ENCODE data around the gene LTN1. TPM values are rescaled to one million over a fixed set of nuclear protein-coding genes. Genes with fewer than 3 reads are reported as not detected.
"Not testable (repeated sequence)": the region's sequence is repeated elsewhere in the genome, so short reads cannot be mapped to it uniquely, and the experiment has no call there.

Gene LTN1
- total RNA-seq, 3 donors from 2014 or later: 27.4 to 41.1 (median 29.8) TPM

DNA sequence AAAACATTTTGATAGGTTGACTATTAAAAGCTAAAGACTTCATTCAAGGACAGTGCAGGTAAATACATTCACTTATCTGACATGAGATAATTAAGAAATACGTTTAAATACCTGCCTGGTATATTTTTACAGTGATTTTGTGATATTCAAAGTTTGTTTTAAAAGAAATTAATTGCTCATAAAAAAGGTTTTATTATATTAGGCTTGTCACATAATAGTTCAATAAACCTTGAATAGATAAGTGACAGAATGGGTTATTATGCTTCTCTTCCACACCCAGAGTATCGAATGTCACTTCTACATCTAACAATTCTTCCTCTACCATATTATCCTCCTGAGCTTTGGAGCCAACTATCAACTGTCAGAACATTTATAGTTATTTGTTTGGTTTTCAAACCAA is 60.0 kb downstream of the LTN1 start:
- TF ChIP-seq POLR2A (IDR thresholded peaks at IDR 0.05) (no peak), POLR2AphosphoS5 (IDR thresholded peaks at IDR 0.05) (no peak), CTCF (IDR thresholded peaks at IDR 0.05) (no peak)
- Histone ChIP-seq H3K27me3 (no peaks in the 10 kb centered on the region), H3K4me3 (no peak overlapping the region), H3K36me3 (peaks cover 6% of the 10 kb centered on the region), H3K4me1 (no peaks in the 10 kb centered on the region), H3K9me3 (no peaks in the 10 kb centered on the region), H3K27ac (no peak overlapping the region)
- DNase-seq (ENCODE audit: low spot score in 2 of 2): no peak
- intact Hi-C loops (cut with DNase I; ENCODE audit: low total_unique reads): no loop called here

DNA sequence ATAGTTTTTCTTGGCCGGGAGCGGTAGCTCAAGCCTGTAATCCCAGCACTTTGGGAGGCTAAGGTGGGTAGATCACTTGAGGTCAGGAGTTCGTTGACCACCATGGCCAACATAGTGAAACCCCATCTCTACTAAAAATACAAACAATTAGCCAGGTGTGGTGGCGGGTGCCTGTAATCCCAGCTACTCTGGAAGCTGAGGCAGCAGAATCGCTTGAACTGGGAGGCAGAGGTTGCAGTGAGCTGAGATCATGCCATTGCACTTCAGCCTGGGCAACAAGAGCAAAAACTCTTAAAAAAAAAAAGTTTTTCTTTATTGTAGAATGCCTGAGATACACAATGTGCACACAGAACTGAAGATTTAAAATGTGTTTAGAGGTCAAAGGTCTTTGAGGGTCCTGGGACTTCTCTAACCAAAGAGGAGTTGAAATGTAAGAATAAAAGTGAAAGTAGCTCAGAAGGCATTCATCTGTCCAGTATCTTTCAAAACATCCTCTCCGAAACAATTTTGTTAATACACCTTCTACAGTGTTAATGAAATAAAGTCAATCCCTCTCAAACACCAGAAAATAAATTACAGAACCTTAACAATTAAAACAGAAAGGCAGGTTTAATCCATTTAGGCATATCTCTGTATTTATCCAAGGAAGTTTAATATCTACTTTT is 60.8 kb downstream of the LTN1 start:
- H3K36me3 ChIP-seq; intact Hi-C loops (cut with DNase I; ENCODE audit: low total_unique reads); H3K27ac ChIP-seq: not testable (repeated sequence)

DNA sequence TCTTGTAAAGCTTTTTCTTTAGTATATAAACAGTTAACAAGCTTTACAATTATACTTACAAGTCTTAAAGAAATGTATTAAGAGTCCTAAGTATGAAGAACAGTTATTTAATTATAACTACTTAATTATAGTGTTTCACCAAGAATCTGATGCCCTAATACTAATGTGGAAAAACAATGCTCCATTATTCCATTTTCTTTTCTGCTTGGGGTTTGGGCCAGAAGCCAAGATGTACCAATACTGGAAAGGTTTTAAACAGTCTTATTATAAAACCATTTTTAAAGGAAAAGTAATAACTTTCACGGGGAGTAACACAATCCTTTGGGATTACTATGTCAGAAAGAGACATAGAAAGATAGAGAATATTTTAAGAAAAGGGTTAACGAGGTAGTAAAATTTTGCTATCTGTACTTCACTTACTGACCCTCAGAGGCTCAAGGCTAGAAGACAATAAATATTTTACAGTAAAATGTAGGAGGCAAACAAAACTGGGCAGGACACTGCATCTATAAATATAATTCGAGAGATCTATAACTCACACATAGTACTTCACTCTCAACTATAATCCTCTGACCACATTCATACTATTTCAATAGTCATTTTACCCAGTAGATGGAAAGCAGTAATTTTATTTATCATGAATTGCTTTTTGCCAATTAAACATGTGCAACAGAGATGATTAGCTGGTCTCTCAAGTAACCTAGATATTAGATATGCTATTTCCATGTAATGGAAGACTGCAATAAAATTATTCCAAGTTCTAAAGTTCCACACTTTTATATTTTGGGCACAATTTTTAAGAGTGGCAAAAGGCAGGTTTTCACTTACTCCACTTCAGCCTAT is 63.9 kb downstream of the LTN1 start:
- no peaks in the 10 kb centered on the region for H3K27me3 ChIP-seq
- no peak overlapping the region for H3K27ac ChIP-seq
- H3K4me3 ChIP-seq: no peak overlapping the region
- H3K4me1 ChIP-seq: no peaks in the 10 kb centered on the region
- intact Hi-C loops (cut with DNase I; ENCODE audit: low total_unique reads): no loop called here
- no peak for DNase-seq (ENCODE audit: low spot score in 2 of 2)
- no peaks in the 10 kb centered on the region for H3K9me3 ChIP-seq
- no peak for TF ChIP-seq POLR2AphosphoS5 (IDR thresholded peaks at IDR 0.05)
- no peak for TF ChIP-seq POLR2A (IDR thresholded peaks at IDR 0.05)
- no peak for TF ChIP-seq CTCF (IDR thresholded peaks at IDR 0.05)
- H3K36me3 ChIP-seq: peaks cover 2% of the 10 kb centered on the region

More for the DNA sequence above, 60.8 kb downstream of the LTN1 start:
- not testable (repeated sequence) for H3K27me3 ChIP-seq; H3K4me1 ChIP-seq; DNase-seq (ENCODE audit: low spot score in 2 of 2); H3K9me3 ChIP-seq; H3K4me3 ChIP-seq

DNA sequence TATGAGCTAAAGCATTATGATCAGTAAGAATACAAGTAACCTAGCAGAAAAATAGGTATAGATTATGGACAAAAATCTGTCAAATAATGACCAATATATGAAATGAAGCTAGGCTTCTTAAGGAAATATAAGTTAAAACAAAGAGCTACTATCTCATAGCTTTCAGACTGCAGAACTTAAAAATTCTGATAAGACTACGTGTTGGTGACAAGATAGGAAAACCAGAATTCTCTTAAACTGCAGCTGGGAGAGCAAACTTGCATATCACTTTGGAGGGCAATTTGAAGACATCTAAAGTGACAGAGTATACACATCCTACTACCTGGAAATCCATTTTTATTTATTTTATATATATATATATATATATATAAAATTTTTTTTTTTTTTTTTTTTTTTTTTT is 65.5 kb downstream of the LTN1 start:
- Histone ChIP-seq H3K9me3 (no peaks in the 10 kb centered on the region), H3K4me1 (no peaks in the 10 kb centered on the region), H3K27ac (no peak overlapping the region), H3K4me3 (no peak overlapping the region), H3K27me3 (no peaks in the 10 kb centered on the region), H3K36me3 (peaks cover 1% of the 10 kb centered on the region)
- intact Hi-C loops (cut with DNase I; ENCODE audit: low total_unique reads): no loop called here
- TF ChIP-seq CTCF (IDR thresholded peaks at IDR 0.05) (no peak), POLR2A (IDR thresholded peaks at IDR 0.05) (no peak), POLR2AphosphoS5 (IDR thresholded peaks at IDR 0.05) (no peak)
- DNase-seq (ENCODE audit: low spot score in 2 of 2): no peak

- Histone ChIP-seq H3K9me3 (no peaks in the 10 kb centered on the region), H3K4me3 (no peak overlapping the region), H3K36me3 (no peaks in the 10 kb centered on the region), H3K27ac (no peak overlapping the region), H3K4me1 (no peaks in the 10 kb centered on the region), H3K27me3 (no peaks in the 10 kb centered on the region)
- intact Hi-C loops (cut with DNase I; ENCODE audit: low total_unique reads): no loop called here
- DNase-seq (ENCODE audit: low spot score in 2 of 2): no peak
- TF ChIP-seq CTCF (IDR thresholded peaks at IDR 0.05) (no peak), POLR2AphosphoS5 (IDR thresholded peaks at IDR 0.05) (no peak), POLR2A (IDR thresholded peaks at IDR 0.05) (no peak)
Measured at GRCh38 chr21:28923439-28923975, 69.2 kb downstream of the LTN1 start.
